H1 (cell line): ENCODE results near the gene TP53BP2. TPM values are rescaled to one million over a fixed set of nuclear protein-coding genes. Genes with fewer than 3 reads are reported as not detected.

Experiments
- CTCF ChIA-PET: fragments of 300-600 bp; sonication (Branson Sonifier 250); formaldehyde crosslinking; loops from one replicate; lab custom pipeline; 2021; ENCODE audit not compliant: partially characterized antibody; lab: Charles Lee
- POLR2A ChIA-PET: fragments of 300-600 bp; sonication (Branson Sonifier 250); formaldehyde crosslinking; loops from one replicate; lab custom pipeline; 2021; ENCODE audit warnings: inconsistent platforms; ENCODE audit not compliant: partially characterized antibody; lab: Charles Lee
- DNase-seq, 2 experiments: peaks; one replicate each; pipeline versions ENCODE4 v3.0.0 to v3.0.0-alpha.2; 2010 to 2022; ENCODE audit warnings: low spot score in 2 of 2, low read depth in 1 of 2, mixed read lengths in 1 of 2
- FAIRE-seq: peaks from 2 replicates; lab custom pipeline; 2011; peaks lifted over from hg19 to GRCh38; lab: Jason Lieb, UNC
- H2AFZ ChIP-seq: 2 replicates; pipeline ENCODE4 v1.8.1; 2012; ENCODE audit warnings: low read length, inconsistent platforms
- H2AK5ac ChIP-seq: 2 replicates; pipeline ENCODE4 v1.6.1; 2013; ENCODE audit warnings: low read depth, low read length
- H2BK120ac ChIP-seq: replicated peaks from 2 replicates; pipeline ENCODE3; 2013; ENCODE audit warnings: low read depth, low read length, inconsistent platforms
- H2BK12ac ChIP-seq: 2 replicates; pipeline ENCODE4 v1.6.1; 2013; ENCODE audit warnings: low read depth, low read length
- H2BK15ac ChIP-seq: 2 replicates; pipeline ENCODE4 v1.6.1; 2013; ENCODE audit warnings: low read length
- H2BK20ac ChIP-seq: 2 replicates; pipeline ENCODE4 v1.6.1; 2013; ENCODE audit warnings: low read length
- H2BK5ac ChIP-seq: 2 replicates; pipeline ENCODE4 v1.6.1; 2013; ENCODE audit warnings: low read depth, low read length
- H3K14ac ChIP-seq: 2 replicates; pipeline ENCODE4 v1.6.1; 2013; ENCODE audit warnings: inconsistent platforms; ENCODE audit not compliant: insufficient read length
- H3K18ac ChIP-seq: 2 replicates; pipeline ENCODE4 v1.6.1; 2013; ENCODE audit warnings: low read length; ENCODE audit errors: extremely low read depth
- H3K23ac ChIP-seq: 2 replicates; pipeline ENCODE4 v1.6.1; 2013; ENCODE audit warnings: inconsistent platforms; ENCODE audit not compliant: insufficient read length
- H3K23me2 ChIP-seq: 2 replicates; pipeline ENCODE4 v1.6.1; 2013; ENCODE audit warnings: low read depth, low read length
- H3K27ac ChIP-seq: 2 replicates; pipeline ENCODE4 v1.6.1; 2011; ENCODE audit warnings: low read depth, low read length, inconsistent platforms
- H3K27me3 ChIP-seq, 4 experiments: replicated peaks in 1 of 4; 1 replicate in 1 of 4; 2 replicates in 3 of 4; pipeline versions ENCODE4 v1.6.1 to v1.8.1; 2011 to 2013; ENCODE audit warnings: low read length in 3 of 4, mild to moderate bottlenecking in 3 of 4, inconsistent platforms in 2 of 4, mixed read lengths in 2 of 4, moderate library complexity in 1 of 4; ENCODE audit not compliant: control insufficient read depth in 3 of 4, insufficient read depth in 3 of 4; ENCODE audit errors: extremely low read depth in 1 of 4
- H3K36me3 ChIP-seq, 4 experiments: 2 replicates each; pipeline versions ENCODE4 v1.6.1 to v1.8.1; 2011 to 2013; ENCODE audit warnings: mild to moderate bottlenecking in 4 of 4, low read length in 3 of 4, moderate library complexity in 2 of 4, control low read depth in 1 of 4, inconsistent platforms in 1 of 4; ENCODE audit not compliant: insufficient read depth in 4 of 4, control insufficient read depth in 2 of 4
- H3K4ac ChIP-seq: replicated peaks from 2 replicates; pipeline ENCODE3; 2013; ENCODE audit warnings: low read length, low read depth, mixed read lengths, inconsistent platforms; ENCODE audit not compliant: insufficient read length
- H3K4me1 ChIP-seq, 4 experiments: replicated peaks in 1 of 4; 1 replicate in 1 of 4; 2 replicates in 3 of 4; pipeline versions ENCODE4 v1.6.1 to v1.8.1; 2011 to 2013; ENCODE audit warnings: low read length in 3 of 4, inconsistent platforms in 2 of 4, mixed read lengths in 1 of 4; ENCODE audit not compliant: insufficient read depth in 4 of 4, control insufficient read depth in 3 of 4
- H3K4me2 ChIP-seq, 2 experiments: 2 replicates each; pipeline versions ENCODE4 v1.6.1 to v1.8.1; 2011 to 2013; ENCODE audit warnings: low read depth in 2 of 2, low read length in 2 of 2, control low read depth in 1 of 2, inconsistent platforms in 1 of 2, mild to moderate bottlenecking in 1 of 2; ENCODE audit not compliant: insufficient read depth in 1 of 2
- H3K4me3 ChIP-seq, 4 experiments: fragments of 200-600, 300-600 bp in 1 of 4; sonication (generic), shearing (Covaris generic), sonication (Bioruptor Twin) in 1 of 4; 2 replicates each; pipeline versions ENCODE4 v1.5.1 to v1.8.1; 2011 to 2016; ENCODE audit warnings: low read length in 4 of 4, low read depth in 3 of 4, control low read depth in 2 of 4, inconsistent platforms in 2 of 4, mild to moderate bottlenecking in 2 of 4, mixed read lengths in 1 of 4, moderate library complexity in 1 of 4; ENCODE audit not compliant: insufficient read depth in 2 of 4; ENCODE audit errors: extremely low read depth in 1 of 4
- H3K56ac ChIP-seq: replicated peaks from 2 replicates; pipeline ENCODE3; 2013; ENCODE audit warnings: low read depth, mild to moderate bottlenecking, mixed read lengths, low read length, inconsistent platforms; ENCODE audit not compliant: insufficient read length
- H3K79me1 ChIP-seq: 2 replicates; pipeline ENCODE4 v1.6.1; 2013; ENCODE audit warnings: low read depth, low read length, control low read depth
- H3K79me2 ChIP-seq, 2 experiments: 2 replicates each; pipeline versions ENCODE4 v1.6.1 to v1.8.1; 2012 to 2013; ENCODE audit warnings: low read length in 2 of 2, mild to moderate bottlenecking in 2 of 2, inconsistent platforms in 1 of 2; ENCODE audit not compliant: insufficient read depth in 2 of 2, control insufficient read depth in 1 of 2
- H3K9ac ChIP-seq, 4 experiments: replicated peaks in 1 of 4; 1 replicate in 1 of 4; 2 replicates in 3 of 4; pipeline versions ENCODE4 v1.6.1 to v1.8.1; 2011 to 2013; ENCODE audit warnings: low read depth in 3 of 4, low read length in 3 of 4, control low read depth in 2 of 4, mild to moderate bottlenecking in 2 of 4, moderate library complexity in 2 of 4, inconsistent platforms in 1 of 4; ENCODE audit errors: extremely low read depth in 1 of 4
- H3K9me3 ChIP-seq, 2 experiments: 2 replicates each; pipeline versions ENCODE4 v1.6.1 to v1.8.1; 2012 to 2013; ENCODE audit warnings: mild to moderate bottlenecking in 2 of 2, moderate library complexity in 2 of 2, control low read depth in 1 of 2, inconsistent platforms in 1 of 2, low read depth in 1 of 2, low read length in 1 of 2, mixed read lengths in 1 of 2; ENCODE audit not compliant: insufficient read depth in 2 of 2
- H4K20me1 ChIP-seq, 2 experiments: replicated peaks in 1 of 2; 2 replicates each; pipeline versions ENCODE3 to v1.8.1; 2011 to 2013; ENCODE audit warnings: inconsistent platforms in 2 of 2, low read length in 2 of 2, mild to moderate bottlenecking in 1 of 2; ENCODE audit not compliant: insufficient read depth in 2 of 2, control insufficient read depth in 1 of 2
- H4K5ac ChIP-seq: 2 replicates; pipeline ENCODE4 v1.6.1; 2013; ENCODE audit warnings: low read length, low read depth, mixed read lengths, inconsistent platforms; ENCODE audit not compliant: insufficient read length
- H4K8ac ChIP-seq: 2 replicates; pipeline ENCODE4 v1.8.0; 2013; ENCODE audit warnings: mild to moderate bottlenecking, moderate library complexity, low read length, inconsistent platforms; ENCODE audit not compliant: insufficient read depth; ENCODE audit errors: extremely low read depth
- H4K91ac ChIP-seq: replicated peaks from 2 replicates; pipeline ENCODE3; 2013; ENCODE audit warnings: low read length, mixed read lengths, inconsistent platforms; ENCODE audit not compliant: insufficient read length
- ATF3 ChIP-seq: IDR thresholded peaks from 2 replicates; pipeline ENCODE4 v1.6.1; 2011; ENCODE audit warnings: low read depth, mild to moderate bottlenecking, low read length; ENCODE audit not compliant: insufficient read depth
- CBX5 ChIP-seq: fragments of 300-800, 300-1000 bp; sonication (generic); IDR thresholded peaks from 2 replicates; pipeline ENCODE4 v1.7.1; 2016; ENCODE audit warnings: antibody characterized with exemption, low read length, low read depth
- CBX8 ChIP-seq: fragments of 300-800, 300-1000 bp; sonication (generic); IDR thresholded peaks from 2 replicates; pipeline ENCODE4 v1.7.1; 2016; ENCODE audit warnings: low read depth, low read length, borderline replicate concordance
- CHD2 ChIP-seq: IDR thresholded peaks from 2 replicates; pipeline ENCODE4 v1.6.1; 2012; ENCODE audit warnings: low read length, improper control_type of control experiment
- HDAC6 ChIP-seq: IDR thresholded peaks from one replicate; pipeline ENCODE4 v1.7.1; 2012; ENCODE audit warnings: low read depth, mild to moderate bottlenecking, inconsistent platforms, low read length, moderate library complexity
- KDM5A ChIP-seq: fragments of 200-600 bp; IDR thresholded peaks from 2 replicates; pipeline ENCODE4 v1.7.1; 2012; ENCODE audit warnings: mild to moderate bottlenecking, low read length, inconsistent platforms, mixed read lengths
- SAP30 ChIP-seq: fragments of 300-600 bp; sonication (generic); IDR thresholded peaks from 2 replicates; pipeline ENCODE4 v1.7.1; 2012; ENCODE audit warnings: low read length, moderate library complexity, mild to moderate bottlenecking, inconsistent platforms; ENCODE audit not compliant: insufficient read depth, insufficient replicate concordance
- TEAD4 ChIP-seq: IDR thresholded peaks from 2 replicates; pipeline ENCODE4 v1.6.1; 2012; ENCODE audit warnings: low read depth, low read length, inconsistent platforms, mixed read lengths
- USF2 ChIP-seq: IDR thresholded peaks from 2 replicates; pipeline ENCODE4 v1.6.1; 2011; ENCODE audit warnings: low read length, improper control_type of control experiment
- WGBS, 2 experiments: shearing (Covaris generic) in 1 of 2; methylation state at CpG; one replicate each; pipeline versions ENCODE4 v1.1.6 to v1.1.7; 2013 to 2015; ENCODE audit warnings: low lambda C conversion rate in 2 of 2, mixed read lengths in 2 of 2, inconsistent platforms in 1 of 2, low coverage in 1 of 2, missing lambda C conversion rate in 1 of 2; ENCODE audit not compliant: insufficient replicate concordance in 2 of 2, insufficient coverage in 1 of 2, insufficient read length in 1 of 2; ENCODE audit errors: extremely low coverage in 1 of 2, missing lambda C conversion rate in 1 of 2; 5-methylcytosine and 5-hydroxymethylcytosine counted together
- polyA plus RNA-seq, 7 experiments: library from polyadenylated mRNA; depleted of rRNA in 3 of 7; stranded (reverse) in 5 of 7; unstranded in 2 of 7; fragments of >200 nt in 5 of 7; fragments of 200-250 nt in 2 of 7; gene quantifications; 1 replicate in 5 of 7; 2 replicates in 1 of 7; 4 replicates in 1 of 7; pipeline versions ENCODE4 v1.2.1 to v1.2.3, GENCODE V29; 2011 to 2013; ENCODE audit warnings: missing spikeins in 2 of 7, mixed read lengths in 2 of 7
- total RNA-seq: library from RNA; stranded (reverse); fragmentation: NEBNext Ultra II Directional; extraction: Animal tissue kit (Norgen Biotek cat#: 25700); gene quantifications from 2 replicates; pipeline ENCODE4 v1.2.1, GENCODE V29; 2021
- TF ChIP-seq, protein P1 (sequence below): IDR thresholded peaks from 2 replicates; pipeline ENCODE4 v1.6.1; 2012; ENCODE audit warnings: inconsistent platforms

TP53BP2 gene
- total and polyA plus RNA-seq, 2 of the 8 experiments (the other 6 are each of a cell fraction or from before 2014, with no cell fraction given) = 18.0 to 38.7 TPM

GRCh38 chr1:223829678-223830077 is 16.1 kb downstream of the TP53BP2 start:
- Histone ChIP-seq H3K14ac (no peak overlapping the region), H3K36me3 (no peaks in the 10 kb centered on the region), H2BK120ac (no peak overlapping the region), H3K18ac (no peak overlapping the region), H4K5ac (no peak overlapping the region), H3K79me1 (peaks cover 23% of the 10 kb centered on the region), H3K23ac (no peak overlapping the region), H2BK5ac (no peak overlapping the region), H3K9me3 (no peaks in the 10 kb centered on the region), H2AFZ (no peak overlapping the region), H4K8ac (no peak overlapping the region), H2AK5ac (no peak overlapping the region), H3K27me3 (no peaks in the 10 kb centered on the region), H4K20me1 (peaks cover 15 to 20% of the 10 kb centered on the region in 2 experiments), H3K4me3 (no peak overlapping the region), H3K79me2 (peaks cover 34 to 95% of the 10 kb centered on the region in 2 experiments), H3K4ac (no peak overlapping the region), H4K91ac (no peak overlapping the region), H2BK20ac (no peak overlapping the region), H2BK15ac (no peak overlapping the region), H2BK12ac (no peak overlapping the region), H3K27ac (no peak overlapping the region), H3K4me2 (no peak overlapping the region), H3K23me2 (no peaks in the 10 kb centered on the region; the same call in 1 of the 2 replicates), H3K56ac (no peak overlapping the region), H3K9ac (no peak overlapping the region), H3K4me1 (peaks cover 0 to 7% (median 3%) of the 10 kb centered on the region in 4 experiments; a peak in 4 of 7 replicates)
- WGBS, 2 experiments = 100% methylated on average over 1 of the region's 1 CpG; no CpG with 5 or more reads in 1 of the 2 experiments
- DNase-seq (no peak), FAIRE-seq (no peak)
- ChIA-PET POLR2A (interaction anchor here (1.3 kb wide), 1 partner anchor 17 kb away, joined by 4 read pairs; the partner anchor contains the start of gene TP53BP2), CTCF (interaction anchor here (1.0 kb wide), 1 partner anchor 18 kb away, joined by 3 read pairs; no protein-coding TSS in a partner anchor)
- TF ChIP-seq SAP30 (no peak), HDAC6 (no peak), CHD2 (no peak), KDM5A (no peak), ATF3 (no peak), CBX5 (no peak), CBX8 (no peak), USF2 (no peak), TEAD4 (no peak)
- TF ChIP-seq, protein P1, sequence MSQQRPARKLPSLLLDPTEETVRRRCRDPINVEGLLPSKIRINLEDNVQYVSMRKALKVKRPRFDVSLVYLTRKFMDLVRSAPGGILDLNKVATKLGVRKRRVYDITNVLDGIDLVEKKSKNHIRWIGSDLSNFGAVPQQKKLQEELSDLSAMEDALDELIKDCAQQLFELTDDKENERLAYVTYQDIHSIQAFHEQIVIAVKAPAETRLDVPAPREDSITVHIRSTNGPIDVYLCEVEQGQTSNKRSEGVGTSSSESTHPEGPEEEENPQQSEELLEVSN = no peak
